Common myeloid progenitor, CD34-positive (primary cell): ENCODE measurements around the gene NUP58.

Experiments
- CTCF ChIA-PET: fragments of 350-600 bp; sonication (Branson Sonifier 250); formaldehyde crosslinking; loops from one replicate; lab custom pipeline; 2021; ENCODE audit warnings: antibody characterized with exemption; lab: Charles Lee
- POLR2A ChIA-PET: fragments of 350-600 bp; sonication (Branson Sonifier 250); formaldehyde crosslinking; loops from one replicate; lab custom pipeline; 2021; ENCODE audit warnings: antibody characterized with exemption; lab: Charles Lee
- DNase-seq, 3 donors: peaks; one replicate each; pipeline versions ENCODE4 v3.0.0 to v3.0.0-alpha.2; 2013
- H3K27ac ChIP-seq, 2 experiments: 1 replicate in 1 of 2; 2 replicates in 1 of 2; pipeline ENCODE4 v1.7.0; 2013; ENCODE audit warnings: inconsistent platforms in 2 of 2, low read length in 2 of 2, mild to moderate bottlenecking in 2 of 2, low read depth in 1 of 2, moderate library complexity in 1 of 2; ENCODE audit not compliant: severe bottlenecking in 2 of 2, insufficient read depth in 1 of 2, poor library complexity in 1 of 2
- H3K27me3 ChIP-seq, 5 experiments: replicated peaks in 2 of 5; 1 replicate in 3 of 5; 2 replicates in 2 of 5; pipeline versions ENCODE4 v1.6.1 to v1.7.0; 2013; ENCODE audit warnings: low read length in 4 of 5, mild to moderate bottlenecking in 2 of 5, moderate library complexity in 2 of 5, inconsistent platforms in 1 of 5; ENCODE audit not compliant: insufficient read depth in 5 of 5, control insufficient read depth in 4 of 5
- H3K36me3 ChIP-seq, 4 experiments: 1 replicate in 2 of 4; 2 replicates in 2 of 4; pipeline versions ENCODE4 v1.6.1 to v1.7.0; 2013; ENCODE audit warnings: low read length in 3 of 4, control low read depth in 1 of 4, mild to moderate bottlenecking in 1 of 4; ENCODE audit not compliant: control insufficient read depth in 4 of 4, insufficient read depth in 4 of 4
- H3K4me1 ChIP-seq, 4 experiments: 1 replicate in 3 of 4; 2 replicates in 1 of 4; pipeline versions ENCODE4 v1.6.1 to v1.7.1; 2013; ENCODE audit warnings: low read length in 3 of 4, mild to moderate bottlenecking in 3 of 4, control low read depth in 1 of 4, inconsistent platforms in 1 of 4, moderate library complexity in 1 of 4; ENCODE audit not compliant: control insufficient read depth in 4 of 4, insufficient read depth in 4 of 4; ENCODE audit errors: control extremely low read depth in 1 of 4
- H3K4me3 ChIP-seq, 7 experiments: 1 replicate in 4 of 7; 2 replicates in 3 of 7; pipeline versions ENCODE4 v1.5.1 to v1.7.0; 2013; ENCODE audit warnings: mild to moderate bottlenecking in 7 of 7, low read length in 6 of 7, moderate library complexity in 6 of 7, inconsistent platforms in 2 of 7, low read depth in 2 of 7, control low read depth in 1 of 7; ENCODE audit not compliant: insufficient read depth in 4 of 7, control insufficient read depth in 1 of 7; ENCODE audit errors: extremely low read depth in 1 of 7
- H3K9me3 ChIP-seq, 5 experiments: 1 replicate in 4 of 5; 2 replicates in 1 of 5; pipeline versions ENCODE4 v1.6.1 to v1.7.1; 2013; ENCODE audit warnings: low read length in 4 of 5, mild to moderate bottlenecking in 2 of 5, inconsistent platforms in 1 of 5, low read depth in 1 of 5, moderate library complexity in 1 of 5; ENCODE audit not compliant: control insufficient read depth in 4 of 5, insufficient read depth in 2 of 5; ENCODE audit errors: control extremely low read depth in 1 of 5
- WGBS: methylation state at CpG from one replicate; pipeline ENCODE4 v1.1.5; 2013; ENCODE audit not compliant: insufficient coverage; 5-methylcytosine and 5-hydroxymethylcytosine counted together

The NUP58 gene

DNA sequence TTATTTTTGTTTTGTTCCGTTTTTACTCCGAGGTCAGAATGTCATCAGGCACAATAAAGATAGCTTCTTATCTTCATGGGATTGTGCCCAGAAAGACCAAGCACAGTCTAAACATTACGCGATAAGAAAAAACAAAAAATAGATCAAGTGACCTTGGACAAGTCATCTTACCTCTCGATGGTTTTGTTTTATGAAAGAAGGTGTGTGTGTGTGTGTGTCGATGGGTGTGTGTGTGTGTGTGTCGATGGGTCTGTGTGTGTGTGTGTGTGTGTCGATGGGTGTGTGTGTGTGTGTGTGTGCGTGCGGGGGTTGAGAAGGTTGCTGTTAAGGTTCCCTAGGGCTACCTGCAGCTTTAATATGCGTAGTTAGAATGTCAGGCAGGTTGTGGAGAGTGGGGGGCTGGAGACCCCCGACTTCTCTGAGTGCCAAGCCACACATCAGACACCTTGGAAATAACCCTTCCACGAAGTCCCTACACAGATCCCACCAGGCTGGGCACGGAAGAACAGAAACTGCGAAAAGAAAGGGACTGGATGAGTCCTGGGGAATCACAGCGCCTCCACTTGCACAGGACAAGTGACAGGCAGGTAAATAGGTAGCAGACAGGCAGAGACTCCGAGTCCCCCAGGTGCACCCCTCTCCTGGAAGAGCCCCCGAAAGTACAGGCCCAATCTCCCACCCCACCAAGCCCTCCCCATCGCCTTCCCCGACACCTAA lies 69.9 kb downstream of the NUP58 start:
- H3K36me3 ChIP-seq: no peaks in the 10 kb centered on the region
- ChIA-PET POLR2A (interaction anchor here (0.6 kb wide), 1 partner anchor 1756 kb away, joined by 7 read pairs; no protein-coding TSS in a partner anchor), CTCF (no interaction called here)
- peak overlapping the region in 3 of 7 experiments; percentile 26 to 66 (median 62) for H3K4me3 ChIP-seq
- no peak overlapping the region for H3K27ac ChIP-seq
- WGBS: 44% methylated on average over 14 of the region's 20 CpGs
- peaks cover 27 to 81% (median 49%) of the 10 kb centered on the region in 5 experiments for H3K27me3 ChIP-seq
- peak in 2 of 3 donors; percentile 13 for DNase-seq
- peaks cover 0 to 13% (median 12%) of the 10 kb centered on the region in 4 experiments for H3K4me1 ChIP-seq
- no peaks in the 10 kb centered on the region for H3K9me3 ChIP-seq

DNA sequence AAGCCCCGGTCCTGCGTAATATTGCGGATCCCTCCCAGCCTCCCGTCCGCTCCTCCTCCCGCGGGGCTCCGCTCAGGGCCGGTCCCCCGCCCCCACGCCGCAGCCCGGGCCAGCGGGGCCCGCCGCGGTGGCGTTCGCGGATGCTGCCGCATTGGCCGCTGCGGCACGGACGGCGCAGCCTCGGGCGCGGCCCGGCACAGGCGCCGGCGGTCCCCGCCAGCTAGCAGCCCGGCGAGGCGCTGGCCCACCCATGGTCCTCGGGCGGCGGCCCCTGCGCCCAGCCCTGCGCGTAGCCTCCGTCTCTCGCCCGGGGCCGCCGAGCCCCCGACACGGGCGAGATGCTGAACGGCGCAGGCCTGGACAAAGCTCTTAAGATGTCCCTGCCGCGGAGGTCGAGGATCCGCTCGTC lies 70.5 kb downstream of the NUP58 start, which contains the start of gene ATP8A2:
TSS of gene ATP8A2 (plus strand) at position 100 of the 409 bp plus-strand sequence. CDS start at position 339, 239 bp downstream.
- Histone ChIP-seq H3K9me3 (no peaks in the 10 kb centered on the region), H3K36me3 (no peaks in the 10 kb centered on the region), H3K27ac (no peak within 1 kb of the TSS), H3K4me1 (peaks cover 0 to 13% (median 12%) of the 10 kb centered on the region in 4 experiments), H3K4me3 (peak within 1 kb of the TSS in 6 of 7 experiments; percentile 26 to 66 (median 48)), H3K27me3 (peaks cover 29 to 82% (median 52%) of the 10 kb centered on the region in 5 experiments)
- ChIA-PET POLR2A (no interaction called here), CTCF (no interaction called here)
- under 1% methylated on average over 53 of the region's 58 CpGs for WGBS
- DNase-seq: peak in 2 of 3 donors; percentile 15 to 30

DNA sequence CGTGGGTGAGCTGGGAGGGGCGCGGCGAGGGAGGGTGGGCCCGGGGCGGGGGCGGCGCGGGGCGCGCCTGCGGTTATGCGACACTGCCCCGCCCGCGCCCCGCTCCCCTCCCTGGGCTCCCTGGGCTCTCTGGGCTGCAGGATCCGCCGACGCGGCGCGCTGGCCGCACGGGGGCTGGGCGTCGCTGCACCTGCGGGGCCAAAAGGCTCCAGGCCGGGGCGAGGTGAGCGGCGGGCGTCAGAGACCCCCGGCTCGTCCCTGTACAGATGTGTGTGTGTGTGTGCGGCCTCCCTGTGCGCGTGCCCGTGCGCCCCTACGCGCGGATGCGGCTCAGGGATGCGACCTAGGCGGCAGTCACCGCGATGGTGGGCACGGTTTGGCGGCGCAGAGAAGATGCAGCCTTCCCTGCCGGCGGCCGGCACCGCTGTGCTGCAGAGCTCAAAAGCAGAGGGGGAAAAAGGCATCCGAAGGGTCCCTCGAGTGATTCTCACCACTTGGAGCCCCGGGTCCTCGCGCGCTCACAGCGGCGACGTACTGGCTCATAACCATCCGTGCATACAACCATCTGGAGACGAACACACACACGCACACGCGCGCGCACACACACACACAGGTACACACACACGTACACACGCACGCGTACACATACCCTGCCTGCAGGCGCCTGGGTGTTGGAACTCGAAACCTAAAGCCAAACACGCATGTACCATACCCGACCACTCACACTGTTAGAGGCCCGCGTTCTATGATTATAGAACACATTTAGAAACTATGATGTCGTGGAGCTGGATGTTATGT lies 71.1 kb downstream of the NUP58 start:
- Histone ChIP-seq H3K4me1 (peaks cover 0 to 13% (median 12%) of the 10 kb centered on the region in 4 experiments), H3K4me3 (peak overlapping the region in 6 of 7 experiments; percentile 26 to 66 (median 48)), H3K36me3 (no peaks in the 10 kb centered on the region), H3K27me3 (peaks cover 29 to 83% (median 48%) of the 10 kb centered on the region in 5 experiments), H3K9me3 (no peaks in the 10 kb centered on the region), H3K27ac (no peak overlapping the region)
- DNase-seq: peak in 2 of 3 donors; percentile 19 to 40
- 9% methylated on average over 52 of the region's 82 CpGs for WGBS
- CTCF ChIA-PET: no interaction called here
- POLR2A ChIA-PET: no interaction called here

DNA sequence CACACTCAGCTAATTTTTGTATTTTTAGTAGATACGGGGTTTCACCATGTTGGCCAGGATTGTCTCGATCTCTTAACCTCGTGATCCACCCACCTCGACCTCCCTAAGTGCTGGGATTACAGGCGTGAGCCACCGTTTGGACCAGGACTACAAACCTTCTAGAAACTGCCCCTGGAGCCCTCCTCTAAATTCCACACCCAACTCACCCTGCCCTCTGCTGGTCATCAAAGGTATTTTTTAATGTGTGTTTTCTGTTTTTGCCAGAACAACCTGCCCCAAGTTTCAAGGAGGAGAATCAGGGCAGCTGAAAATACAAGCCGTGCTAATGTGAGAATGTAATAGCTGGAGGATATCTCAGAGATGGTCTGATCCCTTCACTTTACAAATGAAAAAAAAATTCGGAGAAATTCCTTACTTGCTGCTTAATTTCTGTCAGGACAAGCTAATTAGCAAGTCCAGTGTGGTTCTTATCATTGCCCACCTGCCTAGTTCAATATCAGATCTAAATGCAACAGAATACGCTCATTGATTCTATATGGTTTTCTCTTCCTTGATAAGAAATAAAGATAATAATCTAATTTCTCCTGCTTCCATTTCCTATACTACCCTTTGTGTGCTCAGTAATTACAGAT lies 74.4 kb downstream of the NUP58 start:
- ChIA-PET POLR2A (no interaction called here), CTCF (interaction anchor here (0.6 to 2.2 kb wide), 10 partner anchors 8 to 381 kb away, joined by 3 to 6 read pairs (median 3); no protein-coding TSS in a partner anchor)
- Histone ChIP-seq H3K4me1 (peaks cover 0 to 13% (median 12%) of the 10 kb centered on the region in 4 experiments), H3K27me3 (peaks cover 21 to 61% (median 40%) of the 10 kb centered on the region in 5 experiments), H3K27ac (no peak overlapping the region), H3K9me3 (no peaks in the 10 kb centered on the region), H3K36me3 (no peaks in the 10 kb centered on the region), H3K4me3 (no peak overlapping the region)
- peak; percentile 50 to 72 (median 67) for DNase-seq
- WGBS: 40% methylated on average over 7 of the region's 9 CpGs

DNA sequence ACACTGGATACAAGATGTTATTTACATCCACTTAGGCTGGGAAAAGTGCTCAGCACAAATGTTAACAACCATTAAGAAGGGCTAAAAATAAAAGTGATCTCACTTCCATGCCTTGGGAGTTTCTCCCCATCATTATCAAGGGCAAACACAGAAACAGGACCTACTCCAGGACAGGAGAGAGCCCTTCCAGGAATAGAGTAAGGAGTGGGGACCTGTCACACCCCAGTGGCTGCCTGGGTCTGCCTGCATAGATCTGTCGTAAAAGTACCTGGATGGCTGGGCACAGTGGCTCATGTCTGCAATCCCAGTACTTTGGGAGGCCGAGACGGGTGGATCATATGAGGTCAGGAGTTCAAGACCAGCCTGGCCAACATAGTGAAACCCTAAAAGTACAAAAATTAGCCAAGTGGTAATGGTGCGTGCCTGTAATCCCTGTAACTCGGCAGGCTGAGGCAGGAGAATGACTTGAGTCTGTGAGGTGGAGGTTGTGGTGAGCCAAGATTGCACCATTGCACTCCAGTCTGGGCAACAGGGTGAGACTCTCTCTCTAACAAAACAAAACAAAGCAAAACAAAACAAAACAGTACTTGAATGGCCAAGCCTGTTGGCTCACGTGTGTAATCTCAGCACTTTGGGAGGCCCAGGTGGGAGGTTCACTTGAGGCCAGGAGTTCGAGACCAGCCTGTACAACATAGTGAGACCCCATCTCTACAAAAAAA lies 76.0 kb downstream of the NUP58 start:
- ChIA-PET POLR2A (no interaction called here), CTCF (interaction anchor here (0.7 kb wide), 1 partner anchor 1797 kb away, joined by 3 read pairs; no protein-coding TSS in a partner anchor)
- WGBS: 92% methylated on average over 7 of the region's 7 CpGs
- Histone ChIP-seq H3K9me3 (no peaks in the 10 kb centered on the region), H3K36me3 (no peaks in the 10 kb centered on the region), H3K4me3 (no peak overlapping the region), H3K4me1 (peaks cover 0 to 5% (median 3%) of the 10 kb centered on the region in 4 experiments), H3K27me3 (peaks cover 21 to 55% (median 34%) of the 10 kb centered on the region in 5 experiments), H3K27ac (no peak overlapping the region)
- no peak for DNase-seq

DNA sequence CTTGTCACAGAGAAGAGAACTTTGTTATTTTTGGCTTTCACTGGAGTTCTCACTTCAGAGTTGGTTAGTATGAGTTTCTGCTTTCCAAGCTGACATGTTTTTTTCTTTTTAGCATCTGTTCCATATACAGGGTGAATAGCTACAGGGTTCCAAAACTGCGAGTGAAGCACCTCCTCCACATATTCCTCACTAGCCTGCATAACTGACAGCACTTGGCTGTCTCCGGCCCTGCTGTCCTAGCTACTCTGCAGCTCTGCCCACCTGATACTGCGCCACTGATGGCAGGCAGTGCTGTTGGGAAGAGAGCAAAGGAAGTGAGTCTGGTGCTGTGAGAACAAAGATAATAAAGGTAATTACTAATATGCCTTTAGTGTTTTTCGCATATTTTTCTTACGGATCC lies 77.1 kb downstream of the NUP58 start:
- no peaks in the 10 kb centered on the region for H3K36me3 ChIP-seq
- H3K27me3 ChIP-seq: peaks cover 11 to 45% (median 23%) of the 10 kb centered on the region in 5 experiments
- no peak overlapping the region for H3K4me3 ChIP-seq
- H3K4me1 ChIP-seq: no peaks in the 10 kb centered on the region
- H3K9me3 ChIP-seq: no peaks in the 10 kb centered on the region
- WGBS: no CpG with 5 or more reads among the region's 5 CpGs
- DNase-seq: no peak
- POLR2A ChIA-PET: no interaction called here
- no peak overlapping the region for H3K27ac ChIP-seq
- CTCF ChIA-PET: no interaction called here
